ENCODE measurements around the gene REXO4. TPM values are rescaled to one million over a fixed set of nuclear protein-coding genes. Genes with fewer than 3 reads are reported as not detected.

REXO4 gene
- total RNA-seq, 1 experiment from 2014 or later = 43.6 TPM

DNA sequence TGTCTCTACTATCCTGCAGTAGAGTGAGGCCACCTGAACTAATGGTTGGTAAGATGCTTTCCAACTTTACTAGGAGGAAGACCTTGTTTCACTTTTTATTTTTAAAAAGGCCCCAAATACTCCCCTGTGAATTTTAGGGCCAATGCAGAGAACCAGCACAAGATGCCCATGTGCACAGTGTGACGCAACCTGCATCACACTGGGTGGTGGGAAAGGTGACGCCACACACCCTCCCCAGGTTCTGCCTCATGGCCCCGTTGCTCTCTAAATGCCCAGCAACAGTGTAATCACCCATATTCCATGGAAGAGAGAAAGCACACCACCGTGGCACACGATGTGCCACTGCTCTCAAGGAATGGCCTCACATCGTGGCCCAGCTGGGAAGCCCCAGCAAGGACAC is 48.4 kb downstream of the REXO4 start:
- H3K4me3 ChIP-seq (ENCODE audit: low read depth, low read length) = no peak overlapping the region
- Mint-ChIP-seq H3K9me3 (ENCODE audit: unreplicated experiment) (no peaks in the 10 kb centered on the region), H3K27ac (ENCODE audit: unreplicated experiment) (no peak overlapping the region), H3K36me3 (ENCODE audit: insufficient read depth, unreplicated experiment) (peaks cover 86% of the 10 kb centered on the region), H3K4me3 (ENCODE audit: unreplicated experiment) (no peak overlapping the region), H3K27me3 (ENCODE audit: insufficient read depth, unreplicated experiment) (no peaks in the 10 kb centered on the region), H3K4me1 (ENCODE audit: low read depth, unreplicated experiment) (peaks cover 24% of the 10 kb centered on the region)
- no peak for DNase-seq
- ChIA-PET CTCF (no interaction called here), POLR2A (interaction anchor here (1.4 kb wide), 1 partner anchor 21 kb away, joined by 6 read pairs; the partner anchor contains the start of genes MED22 and RPL7A)
- H3K9me3 ChIP-seq = no peaks in the 10 kb centered on the region
- H3K27me3 ChIP-seq (replicated peaks; ENCODE audit: control insufficient read depth, insufficient read depth, low read length) = no peaks in the 10 kb centered on the region
- TF ChIP-seq, protein P1, sequence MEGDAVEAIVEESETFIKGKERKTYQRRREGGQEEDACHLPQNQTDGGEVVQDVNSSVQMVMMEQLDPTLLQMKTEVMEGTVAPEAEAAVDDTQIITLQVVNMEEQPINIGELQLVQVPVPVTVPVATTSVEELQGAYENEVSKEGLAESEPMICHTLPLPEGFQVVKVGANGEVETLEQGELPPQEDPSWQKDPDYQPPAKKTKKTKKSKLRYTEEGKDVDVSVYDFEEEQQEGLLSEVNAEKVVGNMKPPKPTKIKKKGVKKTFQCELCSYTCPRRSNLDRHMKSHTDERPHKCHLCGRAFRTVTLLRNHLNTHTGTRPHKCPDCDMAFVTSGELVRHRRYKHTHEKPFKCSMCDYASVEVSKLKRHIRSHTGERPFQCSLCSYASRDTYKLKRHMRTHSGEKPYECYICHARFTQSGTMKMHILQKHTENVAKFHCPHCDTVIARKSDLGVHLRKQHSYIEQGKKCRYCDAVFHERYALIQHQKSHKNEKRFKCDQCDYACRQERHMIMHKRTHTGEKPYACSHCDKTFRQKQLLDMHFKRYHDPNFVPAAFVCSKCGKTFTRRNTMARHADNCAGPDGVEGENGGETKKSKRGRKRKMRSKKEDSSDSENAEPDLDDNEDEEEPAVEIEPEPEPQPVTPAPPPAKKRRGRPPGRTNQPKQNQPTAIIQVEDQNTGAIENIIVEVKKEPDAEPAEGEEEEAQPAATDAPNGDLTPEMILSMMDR (IDR thresholded peaks at IDR 0.05; ENCODE audit: insufficient read depth in 1 of 2, low read depth in 1 of 2, low read length in 1 of 2, severe bottlenecking in 1 of 2, unreplicated experiment in 1 of 2) = no peak
- intact Hi-C loops (cut with micrococcal nuclease; ENCODE audit: unreplicated experiment) = no loop called here
- no TSS peak for BruUV-seq (replicated peaks)
- H3K36me3 ChIP-seq (ENCODE audit: control insufficient read depth, insufficient read depth, low read length) = peaks cover 12% of the 10 kb centered on the region
- peaks cover 6% of the 10 kb centered on the region; the same call in 1 of the 2 replicates for H3K4me1 ChIP-seq

DNA sequence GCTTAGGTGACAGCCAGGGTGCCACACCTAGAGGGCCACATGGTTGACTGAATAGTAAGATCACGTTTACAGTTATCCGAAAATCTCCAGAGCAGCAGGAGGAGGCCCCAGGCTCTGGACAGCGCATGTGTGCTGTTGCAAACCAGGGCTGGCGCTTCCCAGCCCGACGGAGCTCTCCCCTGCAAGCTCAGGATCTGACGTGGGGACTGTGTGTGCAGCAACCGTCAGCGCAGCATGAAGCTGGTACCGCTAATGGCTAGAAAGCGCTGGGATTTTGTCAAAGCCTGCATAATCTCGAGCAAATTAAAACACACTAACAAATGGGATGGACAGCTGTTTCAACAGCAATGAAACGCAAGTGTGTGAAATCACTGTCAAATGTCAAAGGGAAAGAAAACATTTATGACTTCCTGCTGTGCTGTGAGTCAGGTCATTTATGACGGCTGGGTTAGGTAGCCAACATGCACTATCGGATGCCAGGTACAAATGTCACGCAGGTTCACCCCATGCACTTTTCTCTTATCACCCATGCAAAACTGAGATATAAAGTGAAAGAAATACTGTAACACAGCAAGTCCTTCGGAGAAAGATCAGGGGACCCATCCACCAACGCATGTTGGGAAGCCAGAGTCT is 49.4 kb downstream of the REXO4 start:
- intact Hi-C loops (cut with micrococcal nuclease; ENCODE audit: unreplicated experiment) = no loop called here
- ChIA-PET CTCF (no interaction called here), POLR2A (no interaction called here)
- no peak overlapping the region for H3K4me3 ChIP-seq (ENCODE audit: low read depth, low read length)
- no peaks in the 10 kb centered on the region for H3K9me3 ChIP-seq
- no peak for DNase-seq
- Mint-ChIP-seq H3K27ac (ENCODE audit: unreplicated experiment) (no peak overlapping the region), H3K4me1 (ENCODE audit: low read depth, unreplicated experiment) (peaks cover 24% of the 10 kb centered on the region), H3K9me3 (ENCODE audit: unreplicated experiment) (no peaks in the 10 kb centered on the region), H3K4me3 (ENCODE audit: unreplicated experiment) (no peak overlapping the region), H3K36me3 (ENCODE audit: insufficient read depth, unreplicated experiment) (peaks cover 88% of the 10 kb centered on the region), H3K27me3 (ENCODE audit: insufficient read depth, unreplicated experiment) (no peaks in the 10 kb centered on the region)
- no TSS peak for BruUV-seq (replicated peaks)
- no peaks in the 10 kb centered on the region; the same call in 1 of the 2 replicates for H3K4me1 ChIP-seq
- no peaks in the 10 kb centered on the region for H3K27me3 ChIP-seq (replicated peaks; ENCODE audit: control insufficient read depth, insufficient read depth, low read length)
- TF ChIP-seq, protein P1 (IDR thresholded peaks at IDR 0.05; ENCODE audit: insufficient read depth in 1 of 2, low read depth in 1 of 2, low read length in 1 of 2, severe bottlenecking in 1 of 2, unreplicated experiment in 1 of 2) = no peak
- H3K36me3 ChIP-seq (ENCODE audit: control insufficient read depth, insufficient read depth, low read length) = peaks cover 12% of the 10 kb centered on the region

DNA sequence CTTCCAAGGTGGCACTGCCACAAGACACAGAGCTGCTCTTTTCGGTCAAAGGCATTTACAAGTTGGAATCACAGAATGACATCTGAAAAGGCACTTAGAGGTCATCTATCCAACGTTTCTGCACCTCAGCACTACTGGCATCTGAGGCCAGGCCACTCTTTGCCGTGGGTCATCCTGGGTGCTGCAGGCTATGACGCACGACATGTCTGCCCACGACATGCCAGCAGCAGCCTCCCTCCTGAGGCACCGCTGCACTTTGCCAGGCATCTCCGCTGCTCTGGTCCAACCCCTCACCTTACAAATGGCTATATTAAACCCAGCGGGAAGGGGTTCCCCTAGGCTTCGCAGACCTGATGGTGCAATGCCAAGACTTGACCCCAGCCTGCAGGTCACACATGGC is 50.0 kb downstream of the REXO4 start:
- no peaks in the 10 kb centered on the region; the same call in 1 of the 2 replicates for H3K4me1 ChIP-seq
- H3K9me3 ChIP-seq = no peaks in the 10 kb centered on the region
- peaks cover 11% of the 10 kb centered on the region for H3K36me3 ChIP-seq (ENCODE audit: control insufficient read depth, insufficient read depth, low read length)
- peaks cover 24% of the 10 kb centered on the region for H3K4me1 Mint-ChIP-seq (ENCODE audit: low read depth, unreplicated experiment)
- ChIA-PET CTCF (no interaction called here), POLR2A (interaction anchor here (0.6 kb wide), 1 partner anchor 27 kb away, joined by 3 read pairs; no protein-coding TSS in a partner anchor)
- DNase-seq = no peak
- no peak overlapping the region for H3K4me3 ChIP-seq (ENCODE audit: low read depth, low read length)
- BruUV-seq (replicated peaks) = no TSS peak
- H3K4me3 Mint-ChIP-seq (ENCODE audit: unreplicated experiment) = no peak overlapping the region
- H3K27me3 Mint-ChIP-seq (ENCODE audit: insufficient read depth, unreplicated experiment) = no peaks in the 10 kb centered on the region
- H3K27me3 ChIP-seq (replicated peaks; ENCODE audit: control insufficient read depth, insufficient read depth, low read length) = no peaks in the 10 kb centered on the region
- no peak overlapping the region for H3K27ac Mint-ChIP-seq (ENCODE audit: unreplicated experiment)
- H3K36me3 Mint-ChIP-seq (ENCODE audit: insufficient read depth, unreplicated experiment) = peaks cover 88% of the 10 kb centered on the region
- H3K9me3 Mint-ChIP-seq (ENCODE audit: unreplicated experiment) = no peaks in the 10 kb centered on the region
- intact Hi-C loops (cut with micrococcal nuclease; ENCODE audit: unreplicated experiment) = no loop called here
- TF ChIP-seq, protein P1 (IDR thresholded peaks at IDR 0.05; ENCODE audit: insufficient read depth in 1 of 2, low read depth in 1 of 2, low read length in 1 of 2, severe bottlenecking in 1 of 2, unreplicated experiment in 1 of 2) = no peak

All from Caco-2 (cell line).